Measurements from ENCODE around the gene CAVIN2.

CAVIN2 gene

DNA sequence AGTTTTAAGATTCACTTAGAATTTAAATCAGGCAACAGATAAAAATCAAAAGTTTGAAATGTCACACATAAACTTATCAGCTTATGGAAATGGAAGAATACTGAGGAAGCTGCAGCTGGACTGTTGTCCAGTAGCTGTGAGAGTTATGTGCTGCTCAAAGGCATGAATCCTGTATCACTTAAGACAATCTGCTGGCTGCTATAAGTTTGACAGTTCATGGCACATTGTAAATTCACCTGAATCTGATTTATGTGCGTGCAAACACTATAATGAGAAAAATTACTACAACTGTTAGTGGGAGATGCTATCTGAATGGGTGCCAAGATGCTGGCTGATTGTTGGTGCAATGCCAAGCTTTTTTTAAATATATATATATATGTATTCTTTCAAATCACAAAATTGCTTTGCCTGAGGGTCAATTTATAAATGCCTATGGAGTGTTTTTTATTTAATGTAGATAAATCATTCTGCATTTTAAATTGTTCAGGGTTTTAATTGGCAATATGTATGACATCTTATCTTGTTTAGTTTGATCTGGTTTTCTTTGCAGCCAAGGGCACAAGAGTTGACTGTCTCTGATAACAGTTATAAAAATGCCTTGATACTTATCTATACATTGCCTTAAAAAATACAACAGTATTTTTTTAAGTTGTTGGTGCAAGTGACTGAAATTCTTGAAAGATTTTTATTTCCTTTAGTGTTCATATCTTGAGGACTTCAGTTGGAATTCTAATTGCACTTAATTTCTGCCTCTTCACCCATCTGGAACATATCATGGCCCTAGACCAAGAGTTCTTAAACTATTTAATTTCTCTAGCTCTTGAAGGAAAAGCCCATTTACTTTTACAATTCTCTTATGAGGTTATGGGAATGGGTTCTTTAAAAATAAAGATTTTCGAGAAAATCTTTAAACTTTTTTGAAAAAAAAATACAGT, 48.7 kb downstream of the CAVIN2 start:
- Histone ChIP-seq H3K27me3 (no peaks in the 10 kb centered on the region), H3K4me3 (ENCODE audit: low read depth, low read length) (no peak overlapping the region), H3K36me3 (no peaks in the 10 kb centered on the region), H3K4me1 (no peaks in the 10 kb centered on the region), H3K9me3 (no peaks in the 10 kb centered on the region)
- DNase-seq = no peak
- TF ChIP-seq, protein P1, sequence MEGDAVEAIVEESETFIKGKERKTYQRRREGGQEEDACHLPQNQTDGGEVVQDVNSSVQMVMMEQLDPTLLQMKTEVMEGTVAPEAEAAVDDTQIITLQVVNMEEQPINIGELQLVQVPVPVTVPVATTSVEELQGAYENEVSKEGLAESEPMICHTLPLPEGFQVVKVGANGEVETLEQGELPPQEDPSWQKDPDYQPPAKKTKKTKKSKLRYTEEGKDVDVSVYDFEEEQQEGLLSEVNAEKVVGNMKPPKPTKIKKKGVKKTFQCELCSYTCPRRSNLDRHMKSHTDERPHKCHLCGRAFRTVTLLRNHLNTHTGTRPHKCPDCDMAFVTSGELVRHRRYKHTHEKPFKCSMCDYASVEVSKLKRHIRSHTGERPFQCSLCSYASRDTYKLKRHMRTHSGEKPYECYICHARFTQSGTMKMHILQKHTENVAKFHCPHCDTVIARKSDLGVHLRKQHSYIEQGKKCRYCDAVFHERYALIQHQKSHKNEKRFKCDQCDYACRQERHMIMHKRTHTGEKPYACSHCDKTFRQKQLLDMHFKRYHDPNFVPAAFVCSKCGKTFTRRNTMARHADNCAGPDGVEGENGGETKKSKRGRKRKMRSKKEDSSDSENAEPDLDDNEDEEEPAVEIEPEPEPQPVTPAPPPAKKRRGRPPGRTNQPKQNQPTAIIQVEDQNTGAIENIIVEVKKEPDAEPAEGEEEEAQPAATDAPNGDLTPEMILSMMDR (IDR thresholded peaks at IDR 0.05; ENCODE audit: low read depth, low read length) = no peak

DNA sequence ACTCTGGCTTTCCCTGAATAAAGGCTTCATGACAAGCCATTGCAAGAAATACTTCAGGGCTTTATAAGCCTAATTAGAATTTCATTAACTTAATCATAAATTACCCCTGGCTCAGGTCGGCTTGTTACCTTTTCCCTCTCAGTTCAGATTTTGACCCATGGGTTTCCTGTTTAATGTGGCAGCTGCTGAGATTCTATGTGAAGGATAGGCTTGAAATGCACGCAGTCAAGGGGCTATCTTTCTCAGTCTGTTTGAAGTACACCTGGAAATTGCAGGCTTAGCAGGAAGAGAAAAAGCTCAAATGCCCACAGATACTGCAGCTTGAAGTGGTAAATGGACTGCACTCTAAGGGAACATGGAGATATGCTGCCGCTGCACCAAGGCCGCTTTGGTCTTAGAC, 49.4 kb downstream of the CAVIN2 start:
- TF ChIP-seq, protein P1 (IDR thresholded peaks at IDR 0.05; ENCODE audit: low read depth, low read length) = no peak
- Histone ChIP-seq H3K4me1 (no peaks in the 10 kb centered on the region), H3K4me3 (ENCODE audit: low read depth, low read length) (no peak overlapping the region), H3K36me3 (no peaks in the 10 kb centered on the region), H3K27me3 (no peaks in the 10 kb centered on the region), H3K9me3 (no peaks in the 10 kb centered on the region)
- DNase-seq = no peak

DNA sequence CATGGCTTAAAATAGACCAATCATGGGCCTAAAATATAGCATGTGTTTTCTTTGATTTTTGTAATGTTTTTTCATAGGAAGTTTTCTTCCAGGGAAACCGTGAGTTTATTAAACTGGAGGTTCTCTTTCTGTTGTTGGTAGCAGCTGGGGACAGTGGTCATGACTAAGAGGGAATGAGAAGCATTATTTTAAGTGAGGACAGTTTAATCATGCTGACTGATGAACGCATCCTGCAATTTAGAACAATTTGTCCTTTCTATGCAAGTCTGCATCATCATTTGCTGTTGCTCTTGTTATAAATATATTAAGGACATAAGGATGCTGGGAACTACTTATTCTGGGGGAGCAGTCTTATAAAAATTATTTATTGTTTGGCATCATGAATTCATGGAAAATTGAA, 51.2 kb downstream of the CAVIN2 start:
- no peak for DNase-seq
- H3K9me3 ChIP-seq = no peaks in the 10 kb centered on the region
- H3K27me3 ChIP-seq = no peaks in the 10 kb centered on the region
- H3K4me1 ChIP-seq = no peaks in the 10 kb centered on the region
- H3K4me3 ChIP-seq (ENCODE audit: low read depth, low read length) = no peak overlapping the region
- H3K36me3 ChIP-seq = no peaks in the 10 kb centered on the region
- TF ChIP-seq, protein P1 (IDR thresholded peaks at IDR 0.05; ENCODE audit: low read depth, low read length) = no peak

DNA sequence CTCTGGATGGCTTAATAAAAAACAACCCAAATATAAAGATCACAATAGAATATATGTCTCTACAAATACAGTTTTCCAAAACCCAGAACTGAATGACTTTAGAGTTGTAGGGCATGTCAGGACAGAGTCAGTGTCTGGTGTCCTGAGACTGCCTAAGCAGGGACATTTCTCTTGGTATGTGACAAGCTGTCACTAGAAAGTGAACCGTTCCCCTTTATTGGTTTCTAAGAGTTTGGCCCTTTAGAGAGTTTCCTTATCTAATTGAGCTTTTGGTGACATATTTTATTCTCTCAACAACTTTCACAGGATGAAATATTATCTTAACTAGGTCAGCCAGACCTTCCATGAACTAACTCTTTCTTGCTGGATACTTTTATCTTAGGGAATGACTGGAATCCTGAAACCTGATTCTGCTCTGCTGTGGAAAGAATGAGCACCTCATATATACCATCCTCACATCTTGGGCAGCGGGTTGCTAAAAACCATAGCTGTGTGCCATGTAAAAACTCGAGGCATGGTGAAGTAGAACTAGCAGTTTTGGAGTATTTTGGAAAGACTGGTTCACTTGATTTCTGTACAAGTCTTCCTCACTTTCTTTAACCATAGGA, 54.8 kb downstream of the CAVIN2 start:
- no peak for DNase-seq
- no peaks in the 10 kb centered on the region for H3K27me3 ChIP-seq
- H3K36me3 ChIP-seq = no peaks in the 10 kb centered on the region

DNA sequence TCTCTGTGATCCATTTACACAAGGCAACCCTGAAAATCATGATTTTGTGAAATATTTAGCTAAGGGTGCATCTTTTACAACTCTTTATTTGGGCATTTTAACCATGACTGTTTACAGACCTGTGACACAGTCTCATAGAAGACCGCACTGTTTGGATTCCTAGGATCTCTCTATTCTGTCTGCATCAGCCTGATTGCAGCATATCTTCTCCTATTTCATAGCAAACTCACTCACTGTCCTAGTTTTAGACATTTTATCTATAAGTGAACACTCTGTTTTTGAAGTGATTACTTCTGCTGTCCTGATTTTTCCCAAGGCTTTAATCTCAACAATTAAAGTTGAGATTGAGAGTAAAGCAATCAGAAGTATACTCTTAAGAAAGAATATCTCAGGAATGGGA, 56.2 kb downstream of the CAVIN2 start:
- Histone ChIP-seq H3K4me3 (ENCODE audit: low read depth, low read length) (no peak overlapping the region), H3K9me3 (no peaks in the 10 kb centered on the region), H3K27me3 (no peaks in the 10 kb centered on the region), H3K36me3 (no peaks in the 10 kb centered on the region), H3K4me1 (no peaks in the 10 kb centered on the region)
- DNase-seq = no peak
- TF ChIP-seq, protein P1 (IDR thresholded peaks at IDR 0.05; ENCODE audit: low read depth, low read length) = no peak

More for the DNA sequence above, 54.8 kb downstream of the CAVIN2 start:
- H3K9me3 ChIP-seq = no peaks in the 10 kb centered on the region
- H3K4me1 ChIP-seq = no peaks in the 10 kb centered on the region
- TF ChIP-seq, protein P1 (IDR thresholded peaks at IDR 0.05; ENCODE audit: low read depth, low read length) = no peak
- H3K4me3 ChIP-seq (ENCODE audit: low read depth, low read length) = no peak overlapping the region

DNA sequence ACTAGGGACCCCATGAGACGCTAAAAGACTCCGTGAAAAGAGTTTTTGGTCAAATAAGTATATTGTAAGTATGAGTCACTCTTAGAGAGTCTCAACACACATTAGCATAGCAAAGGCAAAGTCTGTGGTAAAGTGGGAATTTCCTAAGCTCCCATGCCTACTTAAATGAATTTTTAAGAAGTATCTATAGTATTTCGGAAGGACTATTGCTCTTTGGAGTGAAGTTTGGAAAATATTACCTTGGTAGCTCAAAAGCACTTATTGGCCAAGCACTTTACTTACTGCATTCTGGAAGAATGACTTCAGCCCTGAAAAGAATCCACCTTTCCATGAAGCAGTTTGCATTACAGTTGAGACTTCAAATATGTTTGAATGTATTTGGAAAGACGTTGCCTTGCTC, 57.1 kb downstream of the CAVIN2 start:
- Histone ChIP-seq H3K36me3 (no peaks in the 10 kb centered on the region), H3K9me3 (no peaks in the 10 kb centered on the region), H3K4me1 (no peaks in the 10 kb centered on the region), H3K4me3 (ENCODE audit: low read depth, low read length) (no peak overlapping the region), H3K27me3 (no peaks in the 10 kb centered on the region)
- TF ChIP-seq, protein P1 (IDR thresholded peaks at IDR 0.05; ENCODE audit: low read depth, low read length) = no peak
- no peak for DNase-seq
